Glomerular visceral epithelial cell (primary cell): ENCODE results near the gene NTM.

ENCODE experiments used
- DNase-seq: peaks from one replicate; pipeline ENCODE4 v3.0.0-alpha.2; 2016; ENCODE audit errors: extremely low spot score

NTM gene

GRCh38 chr11:131914361-131914774 is 544.0 kb downstream of the NTM start:
- DNase-seq: peak; percentile 30

GRCh38 chr11:131916638-131917037 is 546.2 kb downstream of the NTM start:
- DNase-seq: no peak

GRCh38 chr11:131917634-131918384 is 547.4 kb downstream of the NTM start:
- no peak for DNase-seq

- no peak for DNase-seq
Observed at GRCh38 chr11:131918663-131919062, 548.2 kb downstream of the NTM start.

GRCh38 chr11:131922220-131922619 is 551.8 kb downstream of the NTM start:
- DNase-seq: no peak

- DNase-seq: no peak
Observed at GRCh38 chr11:131923309-131923708, 552.9 kb downstream of the NTM start.

- peak; percentile 49 for DNase-seq
Observed at GRCh38 chr11:131924001-131924400, 553.6 kb downstream of the NTM start.

- DNase-seq: peak; percentile 86
Observed at GRCh38 chr11:131924457-131925201, 554.2 kb downstream of the NTM start.

- no peak for DNase-seq
Observed at GRCh38 chr11:131925829-131926228, 555.4 kb downstream of the NTM start.

- no peak for DNase-seq
Observed at GRCh38 chr11:131928992-131929391, 558.6 kb downstream of the NTM start.

- no peak for DNase-seq
Observed at GRCh38 chr11:131932584-131933325, 562.3 kb downstream of the NTM start.

- DNase-seq: no peak
Observed at GRCh38 chr11:131934006-131934405, 563.6 kb downstream of the NTM start.

- DNase-seq: peak; percentile 76
Observed at GRCh38 chr11:131938351-131938751, 567.9 kb downstream of the NTM start.

GRCh38 chr11:131940126-131940525 is 569.7 kb downstream of the NTM start:
- no peak for DNase-seq

GRCh38 chr11:131942878-131943277 is 572.5 kb downstream of the NTM start:
- no peak for DNase-seq

GRCh38 chr11:131943295-131943694 is 572.9 kb downstream of the NTM start:
- no peak for DNase-seq

GRCh38 chr11:131944736-131945135 is 574.3 kb downstream of the NTM start:
- DNase-seq: no peak

- no peak for DNase-seq
Observed at GRCh38 chr11:131945706-131946105, 575.3 kb downstream of the NTM start.

GRCh38 chr11:131947511-131947910 is 577.1 kb downstream of the NTM start:
- DNase-seq: no peak

GRCh38 chr11:131951121-131951520 is 580.7 kb downstream of the NTM start:
- no peak for DNase-seq

GRCh38 chr11:131954146-131954545 is 583.7 kb downstream of the NTM start:
- no peak for DNase-seq

GRCh38 chr11:131955904-131956303 is 585.5 kb downstream of the NTM start:
- no peak for DNase-seq

- no peak for DNase-seq
Observed at GRCh38 chr11:131957201-131957600, 586.8 kb downstream of the NTM start.
